ENCODE data around the gene TASOR2. TPM values are rescaled to one million over a fixed set of nuclear protein-coding genes. Genes with fewer than 3 reads are reported as not detected.

TASOR2 gene
- total RNA-seq, 2 experiments from 2014 or later, result 50.0 to 51.0 TPM

DNA sequence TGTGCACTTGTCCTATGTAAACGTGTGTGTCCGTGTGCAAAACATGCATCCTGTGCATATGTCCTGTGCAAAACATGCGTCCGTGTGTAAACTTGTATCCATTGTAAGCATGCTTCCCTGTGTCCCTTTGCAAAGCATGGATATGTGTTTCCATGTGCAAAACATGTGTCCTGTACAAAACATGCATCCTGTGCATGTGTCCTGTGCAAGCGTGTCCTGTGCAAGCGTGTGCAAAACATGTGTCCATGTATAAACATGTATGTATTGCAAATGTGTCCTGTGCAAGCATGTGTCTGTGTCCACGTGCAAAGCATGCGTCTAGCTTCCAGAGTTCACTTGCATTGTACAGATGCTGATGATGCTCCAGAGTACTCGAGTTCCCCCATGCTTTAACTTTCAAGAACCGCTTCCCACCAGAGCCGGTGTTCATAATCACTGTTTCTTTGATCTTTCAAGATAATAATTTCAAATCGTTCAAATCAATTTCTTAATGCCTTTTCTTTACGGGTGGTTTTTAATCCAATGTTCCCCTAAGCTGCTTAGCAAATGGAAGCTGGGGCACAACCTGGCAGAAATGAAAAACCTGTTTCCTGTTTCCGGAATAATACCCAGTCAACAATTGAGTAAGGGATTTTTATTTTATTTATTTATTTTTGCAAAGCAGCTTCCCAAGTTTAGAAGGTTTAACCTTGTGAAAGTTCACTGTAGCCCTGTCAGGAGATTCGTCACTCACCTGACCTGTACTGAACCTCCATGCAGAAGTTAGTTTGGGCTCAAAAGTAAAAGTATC, 17.6 kb upstream of the TASOR2 start:
- no peaks in the 10 kb centered on the region for H3K27me3 Mint-ChIP-seq
- peaks cover 26% of the 10 kb centered on the region for H3K4me1 Mint-ChIP-seq (ENCODE audit: low read depth)
- peaks cover 13% of the 10 kb centered on the region for H3K4me1 ChIP-seq (ENCODE audit: insufficient read depth, low read length)
- DNase-seq (no peak), ATAC-seq (ENCODE audit: poor library complexity) (peak; percentile 16)
- intact Hi-C loops (cut with DNase I, micrococcal nuclease), result no loop called here
- H3K4me3 ChIP-seq (ENCODE audit: low read length), result peak overlapping the region; percentile 69
- no peaks in the 10 kb centered on the region for H3K9me3 ChIP-seq (ENCODE audit: control insufficient read depth in 1 of 2, insufficient read depth in 1 of 2, low read length in 2 of 2)
- no peaks in the 10 kb centered on the region for H3K9me3 Mint-ChIP-seq
- peaks cover 4% of the 10 kb centered on the region for H3K36me3 Mint-ChIP-seq (ENCODE audit: low read depth)
- CTCF ChIA-PET, result no interaction called here
- TF ChIP-seq, protein P1, sequence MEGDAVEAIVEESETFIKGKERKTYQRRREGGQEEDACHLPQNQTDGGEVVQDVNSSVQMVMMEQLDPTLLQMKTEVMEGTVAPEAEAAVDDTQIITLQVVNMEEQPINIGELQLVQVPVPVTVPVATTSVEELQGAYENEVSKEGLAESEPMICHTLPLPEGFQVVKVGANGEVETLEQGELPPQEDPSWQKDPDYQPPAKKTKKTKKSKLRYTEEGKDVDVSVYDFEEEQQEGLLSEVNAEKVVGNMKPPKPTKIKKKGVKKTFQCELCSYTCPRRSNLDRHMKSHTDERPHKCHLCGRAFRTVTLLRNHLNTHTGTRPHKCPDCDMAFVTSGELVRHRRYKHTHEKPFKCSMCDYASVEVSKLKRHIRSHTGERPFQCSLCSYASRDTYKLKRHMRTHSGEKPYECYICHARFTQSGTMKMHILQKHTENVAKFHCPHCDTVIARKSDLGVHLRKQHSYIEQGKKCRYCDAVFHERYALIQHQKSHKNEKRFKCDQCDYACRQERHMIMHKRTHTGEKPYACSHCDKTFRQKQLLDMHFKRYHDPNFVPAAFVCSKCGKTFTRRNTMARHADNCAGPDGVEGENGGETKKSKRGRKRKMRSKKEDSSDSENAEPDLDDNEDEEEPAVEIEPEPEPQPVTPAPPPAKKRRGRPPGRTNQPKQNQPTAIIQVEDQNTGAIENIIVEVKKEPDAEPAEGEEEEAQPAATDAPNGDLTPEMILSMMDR (IDR thresholded peaks at IDR 0.05), result no peak
- H3K4me3 Mint-ChIP-seq, result peak overlapping the region; percentile 94
- peak overlapping the region; percentile 61 for H3K27ac Mint-ChIP-seq
- POLR2A ChIA-PET, result interaction anchor here (1.1 to 1.3 kb wide), 2 partner anchors 17 to 219 kb away, joined by 3 to 4 read pairs; partner anchors contain the start of gene TASOR2
- no peaks in the 10 kb centered on the region for H3K27me3 ChIP-seq (ENCODE audit: control insufficient read depth in 1 of 2, insufficient read depth in 2 of 2, low read length in 2 of 2)
- H3K27ac ChIP-seq (ENCODE audit: low read depth in 1 of 2, low read length in 2 of 2), result no peak overlapping the region
- no peaks in the 10 kb centered on the region for H3K36me3 ChIP-seq (ENCODE audit: insufficient read depth, low read length)

DNA sequence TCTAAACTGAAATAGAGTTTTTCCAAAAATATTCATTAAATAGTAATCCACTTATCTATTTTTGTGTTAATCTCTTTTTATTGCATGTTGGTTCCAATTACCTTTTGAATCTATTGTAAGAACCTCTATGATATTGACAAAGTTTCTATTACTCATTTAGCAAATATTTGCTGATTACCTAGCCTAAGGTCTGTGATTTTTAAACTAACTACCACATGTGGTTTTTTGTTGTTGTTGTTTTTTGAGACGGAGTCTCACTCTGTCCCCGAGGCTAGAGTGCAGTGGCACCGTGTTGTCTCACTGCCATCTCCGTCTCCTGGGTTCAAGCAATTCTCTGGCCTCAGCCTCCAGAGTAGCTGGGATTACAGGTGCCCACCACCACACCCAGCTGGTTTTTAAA, 16.2 kb upstream of the TASOR2 start:
- ATAC-seq (ENCODE audit: poor library complexity) (no peak), DNase-seq (no peak)
- no peak overlapping the region for H3K27ac ChIP-seq (ENCODE audit: low read depth in 1 of 2, low read length in 2 of 2)
- intact Hi-C loops (cut with DNase I, micrococcal nuclease), result no loop called here
- Mint-ChIP-seq H3K27ac (no peak overlapping the region), H3K9me3 (peaks cover 5% of the 10 kb centered on the region), H3K27me3 (no peaks in the 10 kb centered on the region), H3K4me3 (peak overlapping the region; percentile 69), H3K4me1 (ENCODE audit: low read depth) (peaks cover 26% of the 10 kb centered on the region), H3K36me3 (ENCODE audit: low read depth) (peaks cover 4% of the 10 kb centered on the region)
- ChIA-PET POLR2A (no interaction called here), CTCF (no interaction called here)
- TF ChIP-seq, protein P1 (IDR thresholded peaks at IDR 0.05), result no peak
- H3K9me3 ChIP-seq (ENCODE audit: control insufficient read depth in 1 of 2, insufficient read depth in 1 of 2, low read length in 2 of 2), result peaks cover 0 to 2% of the 10 kb centered on the region in 2 experiments
- peaks cover 13% of the 10 kb centered on the region for H3K4me1 ChIP-seq (ENCODE audit: insufficient read depth, low read length)
- H3K36me3 ChIP-seq (ENCODE audit: insufficient read depth, low read length), result no peaks in the 10 kb centered on the region
- no peaks in the 10 kb centered on the region for H3K27me3 ChIP-seq (ENCODE audit: control insufficient read depth in 1 of 2, insufficient read depth in 2 of 2, low read length in 2 of 2)
- H3K4me3 ChIP-seq (ENCODE audit: low read length), result no peak overlapping the region

DNA sequence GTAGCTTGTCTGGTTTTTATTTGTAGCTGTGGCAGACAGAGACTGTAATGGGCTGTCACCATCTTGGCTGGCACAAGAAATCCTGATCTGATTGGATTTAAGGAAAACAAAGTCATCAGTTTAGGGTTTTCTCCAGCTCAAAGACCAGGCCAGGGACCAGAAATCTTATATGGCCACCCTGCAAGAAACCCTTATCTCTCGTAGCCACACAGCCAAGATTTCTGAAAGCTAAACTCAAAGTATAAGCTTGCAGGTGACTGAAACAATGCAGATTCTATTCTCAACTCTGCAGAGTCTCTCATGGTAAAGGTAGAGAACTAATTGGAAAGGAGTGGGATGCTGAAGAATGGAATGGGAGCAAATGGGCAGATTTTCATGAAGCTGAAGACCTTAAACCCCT, 15.0 kb upstream of the TASOR2 start:
- no peak overlapping the region for H3K4me3 ChIP-seq (ENCODE audit: low read length)
- H3K9me3 Mint-ChIP-seq, result peaks cover 10% of the 10 kb centered on the region
- no peaks in the 10 kb centered on the region for H3K36me3 ChIP-seq (ENCODE audit: insufficient read depth, low read length)
- intact Hi-C loops (cut with DNase I, micrococcal nuclease), result no loop called here
- H3K4me1 Mint-ChIP-seq (ENCODE audit: low read depth), result peaks cover 22% of the 10 kb centered on the region
- H3K9me3 ChIP-seq (ENCODE audit: control insufficient read depth in 1 of 2, insufficient read depth in 1 of 2, low read length in 2 of 2), result peaks cover 7 to 10% of the 10 kb centered on the region in 2 experiments
- ChIA-PET POLR2A (no interaction called here), CTCF (no interaction called here)
- H3K36me3 Mint-ChIP-seq (ENCODE audit: low read depth), result peaks cover 4% of the 10 kb centered on the region
- no peak overlapping the region for H3K4me3 Mint-ChIP-seq
- H3K4me1 ChIP-seq (ENCODE audit: insufficient read depth, low read length), result peaks cover 13% of the 10 kb centered on the region
- TF ChIP-seq, protein P1 (IDR thresholded peaks at IDR 0.05), result no peak
- H3K27ac ChIP-seq (ENCODE audit: low read depth in 1 of 2, low read length in 2 of 2), result no peak overlapping the region
- ATAC-seq (ENCODE audit: poor library complexity) (no peak), DNase-seq (no peak)
- no peaks in the 10 kb centered on the region for H3K27me3 ChIP-seq (ENCODE audit: control insufficient read depth in 1 of 2, insufficient read depth in 2 of 2, low read length in 2 of 2)
- H3K27me3 Mint-ChIP-seq, result no peaks in the 10 kb centered on the region
- no peak overlapping the region for H3K27ac Mint-ChIP-seq

All from CD4-positive, alpha-beta T cell (primary cell).